DND-41 (cell line): ENCODE results near the gene NSMF.

Experiments
- ATAC-seq: fragments of 200-7000 bp; cut with Tn5 transposase; 3 replicates; pipeline ENCODE4 v1.9.1; 2021; ENCODE audit warnings: low read depth; ENCODE audit not compliant: insufficient read depth
- DNase-seq: peaks from one replicate; pipeline ENCODE4 v3.0.0-alpha.2; 2020
- H2AFZ ChIP-seq: 2 replicates; pipeline ENCODE4 v1.6.0; 2012; ENCODE audit warnings: low read depth, low read length
- H3K27ac ChIP-seq: 2 replicates; pipeline ENCODE4 v1.5.1; 2012; ENCODE audit warnings: low read length, inconsistent platforms
- H3K27me3 ChIP-seq: fragments of 200-600 bp; sonication (generic); 2 replicates; pipeline ENCODE4 v1.6.0; 2012; ENCODE audit warnings: low read length, mild to moderate bottlenecking, inconsistent platforms; ENCODE audit not compliant: insufficient read depth, poor library complexity
- H3K36me3 ChIP-seq: 2 replicates; pipeline ENCODE4 v1.5.1; 2012; ENCODE audit warnings: low read length, inconsistent platforms; ENCODE audit not compliant: insufficient read depth
- H3K4me1 ChIP-seq: 2 replicates; pipeline ENCODE4 v1.5.1; 2012; ENCODE audit warnings: mild to moderate bottlenecking, low read length; ENCODE audit not compliant: insufficient read depth
- H3K4me2 ChIP-seq: 2 replicates; pipeline ENCODE4 v1.6.0; 2012; ENCODE audit warnings: mild to moderate bottlenecking, moderate library complexity, low read length, inconsistent platforms; ENCODE audit not compliant: insufficient read depth
- H3K4me3 ChIP-seq, 2 experiments: fragments of 200-600 bp in 1 of 2; shearing (Covaris generic) in 1 of 2; 2 replicates each; pipeline ENCODE4 v1.5.1; 2012 to 2016; ENCODE audit warnings: inconsistent platforms in 2 of 2, low read length in 2 of 2, mild to moderate bottlenecking in 2 of 2, low read depth in 1 of 2, moderate library complexity in 1 of 2
- H3K79me2 ChIP-seq: 2 replicates; pipeline ENCODE4 v1.6.0; 2012; ENCODE audit warnings: low read length, inconsistent platforms; ENCODE audit not compliant: insufficient read depth
- H3K9ac ChIP-seq: 2 replicates; pipeline ENCODE4 v1.6.0; 2012; ENCODE audit warnings: low read depth, mild to moderate bottlenecking, inconsistent platforms, low read length, moderate library complexity
- H3K9me3 ChIP-seq: 2 replicates; pipeline ENCODE4 v1.5.1; 2012; ENCODE audit warnings: low read length, moderate library complexity, mild to moderate bottlenecking, inconsistent platforms; ENCODE audit not compliant: insufficient read depth, severe bottlenecking
- H4K20me1 ChIP-seq: 2 replicates; pipeline ENCODE4 v1.6.0; 2012; ENCODE audit warnings: low read length; ENCODE audit not compliant: insufficient read depth
- CTCF ChIP-seq: IDR thresholded peaks from 2 replicates; pipeline ENCODE4 v1.5.1; 2012; ENCODE audit warnings: borderline replicate concordance, low read length, moderate library complexity, mild to moderate bottlenecking; ENCODE audit not compliant: poor library complexity, severe bottlenecking; ENCODE audit errors: extremely low read depth
- EZH2 ChIP-seq: IDR thresholded peaks from 3 replicates; pipeline ENCODE4 v1.6.1; 2012; ENCODE audit warnings: borderline replicate concordance, low read depth, mild to moderate bottlenecking, moderate library complexity, low read length, inconsistent platforms; ENCODE audit not compliant: severe bottlenecking

Gene NSMF

GRCh38 chr9:137426018-137426681 lies 33.0 kb downstream of the NSMF start:
- Histone ChIP-seq H2AFZ (no peak overlapping the region), H3K36me3 (no peaks in the 10 kb centered on the region), H3K4me3 (no peak overlapping the region), H3K79me2 (no peaks in the 10 kb centered on the region), H3K9ac (no peak overlapping the region), H3K9me3 (no peaks in the 10 kb centered on the region), H3K4me2 (no peak overlapping the region), H3K27ac (no peak overlapping the region), H4K20me1 (no peaks in the 10 kb centered on the region), H3K27me3 (no peaks in the 10 kb centered on the region), H3K4me1 (no peaks in the 10 kb centered on the region)
- ATAC-seq: no peak
- TF ChIP-seq EZH2: no peak
- no peak for TF ChIP-seq CTCF
- no peak for DNase-seq

GRCh38 chr9:137423514-137424291 lies 35.4 kb downstream of the NSMF start:
- H2AFZ ChIP-seq: no peak overlapping the region
- H3K4me2 ChIP-seq: no peak overlapping the region
- H3K9me3 ChIP-seq: no peaks in the 10 kb centered on the region
- no peaks in the 10 kb centered on the region for H3K36me3 ChIP-seq
- no peaks in the 10 kb centered on the region for H3K79me2 ChIP-seq
- no peaks in the 10 kb centered on the region for H3K27me3 ChIP-seq
- no peak for ATAC-seq
- no peak overlapping the region for H3K4me3 ChIP-seq
- H4K20me1 ChIP-seq: no peaks in the 10 kb centered on the region
- H3K9ac ChIP-seq: no peak overlapping the region
- no peaks in the 10 kb centered on the region for H3K4me1 ChIP-seq
- no peak for DNase-seq
- H3K27ac ChIP-seq: no peak overlapping the region
- TF ChIP-seq CTCF (no peak), EZH2 (no peak)

GRCh38 chr9:137422604-137423513 lies 36.3 kb downstream of the NSMF start, which contains the start of the genes EXD3 and NOXA1:
EXD3 (minus strand) TSS chr9:137423162; CDS start chr9:137395357, 27,805 bp downstream.
NOXA1 (plus strand) TSS chr9:137423393; CDS start chr9:137423530, 137 bp downstream.
- DNase-seq (no peak), ATAC-seq (no peak)
- no peaks in the 10 kb centered on the region for H3K4me1 ChIP-seq
- no peak within 1 kb of the TSS for H2AFZ ChIP-seq
- H4K20me1 ChIP-seq: no peaks in the 10 kb centered on the region
- no peak within 1 kb of the TSS for H3K4me2 ChIP-seq
- no peak for TF ChIP-seq CTCF
- TF ChIP-seq EZH2: no peak
- H3K27me3 ChIP-seq: no peaks in the 10 kb centered on the region
- no peaks in the 10 kb centered on the region for H3K79me2 ChIP-seq
- no peak within 1 kb of the TSS for H3K4me3 ChIP-seq
- H3K27ac ChIP-seq: no peak within 1 kb of the TSS
- H3K36me3 ChIP-seq: no peaks in the 10 kb centered on the region
- no peak within 1 kb of the TSS for H3K9ac ChIP-seq
- H3K9me3 ChIP-seq: no peaks in the 10 kb centered on the region
